ENCODE results near the gene GAP43.

The GAP43 gene

DNA sequence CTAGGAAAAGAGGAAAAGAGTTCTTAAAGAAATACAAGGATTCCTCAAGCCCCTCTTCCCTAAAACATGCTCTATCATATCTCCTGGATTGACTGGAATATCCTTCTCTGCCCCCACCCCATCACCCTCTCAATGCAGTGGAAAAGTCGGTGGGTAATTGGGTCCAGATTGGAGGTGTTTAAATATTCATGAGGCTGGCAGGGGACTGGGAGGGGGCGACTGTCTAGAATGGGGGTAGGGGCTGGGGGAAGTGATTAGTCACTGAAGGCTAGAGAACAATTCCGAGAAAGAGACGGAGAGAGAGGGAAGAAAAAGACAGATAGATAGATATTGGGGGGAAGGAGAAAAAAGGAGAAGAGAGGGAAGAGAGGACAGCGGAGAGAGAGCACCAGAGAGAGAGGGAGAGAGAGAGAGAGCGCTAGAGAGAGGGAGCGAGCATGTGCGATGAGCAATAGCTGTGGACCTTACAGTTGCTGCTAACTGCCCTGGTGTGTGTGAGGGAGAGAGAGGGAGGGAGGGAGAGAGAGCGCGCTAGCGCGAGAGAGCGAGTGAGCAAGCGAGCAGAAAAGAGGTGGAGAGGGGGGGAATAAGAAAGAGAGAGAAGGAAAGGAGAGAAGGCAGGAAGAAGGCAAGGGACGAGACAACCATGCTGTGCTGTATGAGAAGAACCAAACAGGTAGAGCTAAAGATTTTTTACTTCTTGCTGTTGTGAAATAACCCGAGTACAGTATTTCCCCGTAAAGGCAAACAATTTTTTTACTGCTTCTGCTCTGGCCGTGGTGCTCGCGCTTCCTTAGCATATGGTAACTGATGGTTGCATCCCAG is at the start of gene GAP43:
Gene GAP43 (plus strand): TSS at position 467 of the 825 bp plus-strand sequence. CDS start 180 bp downstream, at position 647.
- DNase-seq: peak; percentile 67

DNA sequence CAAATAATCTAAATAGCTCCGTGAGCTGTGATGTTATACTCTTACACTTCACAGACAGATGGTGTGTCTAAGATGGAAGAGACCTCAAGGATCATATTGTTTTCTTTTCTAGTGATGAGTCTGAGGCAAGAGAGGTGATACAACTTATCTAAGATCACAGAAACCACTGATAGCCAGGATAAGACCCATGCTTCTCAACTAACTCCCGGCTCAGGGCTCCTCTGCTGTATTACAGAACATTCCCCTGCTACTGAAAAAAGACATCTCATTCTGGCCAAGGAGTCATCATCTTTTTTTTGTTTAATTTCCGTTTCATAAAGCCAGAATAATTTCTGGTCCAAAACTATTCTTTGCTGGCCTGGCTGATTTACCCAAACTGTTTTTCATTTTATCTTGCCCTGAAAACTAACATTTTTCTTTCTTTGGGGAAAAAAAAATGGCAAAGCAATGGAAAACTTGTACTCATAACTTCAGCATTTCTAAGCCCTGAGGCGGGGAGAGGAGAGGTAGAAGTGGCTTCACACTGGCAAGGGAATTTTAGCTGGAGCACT is 46.9 kb upstream of the GAP43 start:
- DNase-seq: no peak

GRCh38 chr3:115577000-115577399 is 46.3 kb upstream of the GAP43 start:
- DNase-seq: no peak

DNA sequence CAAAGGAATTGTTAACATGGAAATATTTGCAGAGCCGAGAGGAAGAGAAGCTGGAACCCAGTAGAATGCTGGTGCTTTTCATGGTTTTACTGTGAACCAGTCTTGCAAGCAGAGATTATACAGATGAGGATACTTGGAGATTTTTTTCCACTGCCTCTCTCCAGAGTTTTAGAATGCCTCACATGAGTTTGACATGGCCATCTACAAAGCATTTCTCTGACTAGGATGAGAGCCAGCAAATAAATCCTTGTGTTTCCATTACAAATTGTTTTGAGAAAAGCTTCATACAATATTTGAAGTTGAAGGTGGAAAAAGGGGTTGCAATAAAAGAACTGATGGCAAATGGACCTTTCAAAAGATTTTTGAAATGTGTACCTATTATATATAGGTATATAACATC is 45.0 kb upstream of the GAP43 start:
- DNase-seq: no peak

GRCh38 chr3:115580566-115580965 is 42.7 kb upstream of the GAP43 start:
- DNase-seq: no peak

DNA sequence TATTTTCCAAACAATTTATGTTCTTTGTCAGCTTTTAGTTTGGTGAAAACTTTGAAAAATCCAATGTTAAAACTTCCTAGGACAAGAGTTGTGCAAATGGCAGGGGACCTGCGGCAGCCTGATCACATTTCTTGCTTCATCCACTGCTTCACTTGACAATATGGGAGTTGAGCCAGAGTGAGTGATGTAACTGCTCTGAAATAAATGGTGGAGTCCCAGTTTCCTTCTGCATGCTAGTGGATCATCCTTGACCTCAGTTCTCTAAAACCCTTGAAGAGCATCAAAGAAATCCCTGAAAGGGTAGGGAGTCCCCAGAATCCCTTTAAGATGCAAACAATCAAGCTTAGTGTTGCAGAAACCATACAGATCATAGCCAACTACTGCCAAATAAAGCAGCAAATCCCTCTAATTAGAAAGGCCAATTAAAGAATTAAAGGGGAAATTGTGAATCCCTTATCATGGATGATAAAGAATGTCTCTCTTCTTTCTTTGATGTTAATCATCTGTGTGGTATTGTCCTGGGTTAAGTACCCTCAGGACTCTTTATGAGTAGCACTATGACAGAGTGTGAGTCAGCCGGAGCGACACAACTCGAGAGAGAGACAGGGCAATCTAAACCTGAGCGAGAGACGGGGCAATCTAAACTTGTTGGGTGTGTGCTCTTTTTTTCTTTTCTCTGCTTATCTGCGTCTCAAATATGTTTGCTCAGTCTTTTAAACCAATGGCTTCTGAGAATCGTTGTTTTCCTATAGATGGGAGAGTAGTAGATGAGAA is 41.8 kb upstream of the GAP43 start:
- no peak for DNase-seq

DNA sequence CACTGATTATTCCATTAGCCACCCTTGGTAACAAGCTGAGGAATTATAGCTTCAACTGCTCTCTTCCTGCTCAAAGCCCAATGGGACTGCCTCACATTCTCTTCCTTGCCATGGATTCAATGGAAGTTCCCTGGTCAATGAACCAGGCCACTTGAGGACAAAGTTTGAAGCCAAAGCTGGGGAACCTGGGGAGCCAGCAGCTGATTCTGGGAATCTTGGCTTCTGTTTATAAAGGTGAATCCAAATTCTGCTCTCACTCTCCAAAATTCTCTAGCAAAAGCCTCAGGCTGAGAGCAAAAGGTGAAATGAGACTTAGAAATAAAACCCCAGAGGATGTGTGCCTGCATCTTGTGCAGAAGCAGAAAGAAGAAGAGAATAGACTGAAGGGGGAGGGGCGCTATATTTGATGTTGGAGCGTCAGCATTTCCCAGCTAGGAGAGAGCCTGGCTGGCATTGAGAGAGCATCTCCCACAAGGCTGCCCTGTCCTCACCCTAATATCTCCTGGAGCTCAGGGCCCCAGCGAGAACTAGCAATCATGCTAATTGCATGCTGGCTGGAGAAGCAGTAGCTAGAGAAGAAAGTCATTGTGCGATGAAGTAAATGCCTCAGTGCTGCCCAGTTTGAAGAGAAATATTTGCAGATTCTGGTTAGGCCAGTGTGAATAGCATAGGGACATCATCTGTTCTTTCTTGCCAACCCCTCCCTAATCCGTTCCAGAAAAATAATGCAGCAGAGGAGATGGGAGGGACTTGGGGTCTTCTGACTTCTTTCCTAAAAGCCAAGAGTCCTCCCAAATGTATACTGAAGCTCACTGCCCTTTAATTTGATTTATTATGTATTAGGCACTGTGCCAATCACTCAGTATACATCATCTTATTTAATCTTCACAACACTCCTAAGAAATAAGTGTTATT is 34.9 kb upstream of the GAP43 start:
- DNase-seq: peak; percentile 24

- DNase-seq: no peak
Observed at GRCh38 chr3:115590873-115591272, 32.4 kb upstream of the GAP43 start.

DNA sequence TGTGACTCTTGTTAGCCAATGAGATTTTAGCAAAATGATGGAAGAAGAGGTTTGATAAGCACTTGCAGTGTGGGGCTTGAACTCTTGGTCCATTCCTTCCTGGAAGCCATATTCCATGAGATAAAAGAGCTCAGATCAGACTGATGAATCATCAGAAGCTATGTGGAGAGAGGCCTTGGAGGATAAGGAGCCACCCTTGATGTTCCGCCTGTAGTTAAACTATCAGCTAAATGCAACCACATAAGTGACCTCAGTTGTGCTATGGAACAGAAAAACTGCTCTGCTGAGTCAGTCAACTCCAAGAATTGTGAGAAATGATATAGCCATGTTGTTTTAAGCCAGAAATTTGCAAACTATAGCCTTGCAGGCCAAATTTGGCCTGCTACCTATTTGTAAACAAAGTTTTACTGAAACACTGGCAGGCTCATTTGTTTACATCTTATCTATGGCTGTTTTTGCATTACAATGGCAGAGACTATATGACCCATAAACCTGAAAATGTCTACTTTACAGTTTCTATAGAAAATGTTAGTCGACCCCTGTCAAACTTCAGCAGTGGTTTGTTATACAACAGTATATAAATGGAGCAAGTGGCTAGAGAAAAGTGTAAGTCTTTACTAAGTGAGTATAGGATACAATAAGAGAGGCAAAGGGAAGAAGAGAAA is 27.6 kb upstream of the GAP43 start:
- DNase-seq: no peak

DNA sequence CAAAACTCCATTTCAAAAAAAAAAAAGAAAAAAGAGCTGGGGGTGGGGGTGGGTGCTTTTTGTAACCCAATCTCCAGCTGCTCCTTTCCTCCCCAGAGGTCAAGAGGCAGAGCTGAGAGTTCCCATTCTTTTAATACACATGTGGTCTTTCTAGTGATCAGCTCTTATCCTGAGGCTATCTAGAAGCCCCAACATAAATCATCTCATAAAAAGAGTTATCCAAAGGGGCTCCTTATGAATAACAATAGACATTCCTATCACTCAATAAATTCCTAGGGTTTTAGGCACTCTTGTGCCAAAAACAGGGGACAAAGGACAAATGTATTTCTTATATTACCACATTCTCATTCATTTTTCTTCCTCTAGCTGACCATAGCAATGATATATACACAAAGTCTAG is 25.1 kb upstream of the GAP43 start:
- DNase-seq: no peak

GRCh38 chr3:115602194-115602593 is 21.1 kb upstream of the GAP43 start:
- DNase-seq: no peak

DNA sequence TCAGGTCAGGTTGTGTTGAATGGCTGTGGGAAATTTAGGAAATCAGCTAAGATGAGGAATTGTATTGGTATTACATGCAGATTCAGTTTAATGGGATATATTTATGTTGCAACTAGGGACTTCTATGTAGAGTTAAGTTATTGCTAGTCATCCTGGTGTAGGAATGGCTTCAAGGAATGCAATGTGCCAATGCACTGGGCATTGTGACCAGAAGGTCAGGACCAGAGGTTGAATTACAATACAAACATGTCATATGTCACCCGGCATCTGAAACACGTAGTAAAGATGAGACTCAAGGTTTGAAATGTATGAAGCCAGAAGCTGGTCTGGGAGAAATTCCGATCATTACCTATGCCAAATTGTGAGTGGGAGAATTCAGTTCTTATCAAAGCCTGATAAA is 11.7 kb upstream of the GAP43 start:
- no peak for DNase-seq

DNA sequence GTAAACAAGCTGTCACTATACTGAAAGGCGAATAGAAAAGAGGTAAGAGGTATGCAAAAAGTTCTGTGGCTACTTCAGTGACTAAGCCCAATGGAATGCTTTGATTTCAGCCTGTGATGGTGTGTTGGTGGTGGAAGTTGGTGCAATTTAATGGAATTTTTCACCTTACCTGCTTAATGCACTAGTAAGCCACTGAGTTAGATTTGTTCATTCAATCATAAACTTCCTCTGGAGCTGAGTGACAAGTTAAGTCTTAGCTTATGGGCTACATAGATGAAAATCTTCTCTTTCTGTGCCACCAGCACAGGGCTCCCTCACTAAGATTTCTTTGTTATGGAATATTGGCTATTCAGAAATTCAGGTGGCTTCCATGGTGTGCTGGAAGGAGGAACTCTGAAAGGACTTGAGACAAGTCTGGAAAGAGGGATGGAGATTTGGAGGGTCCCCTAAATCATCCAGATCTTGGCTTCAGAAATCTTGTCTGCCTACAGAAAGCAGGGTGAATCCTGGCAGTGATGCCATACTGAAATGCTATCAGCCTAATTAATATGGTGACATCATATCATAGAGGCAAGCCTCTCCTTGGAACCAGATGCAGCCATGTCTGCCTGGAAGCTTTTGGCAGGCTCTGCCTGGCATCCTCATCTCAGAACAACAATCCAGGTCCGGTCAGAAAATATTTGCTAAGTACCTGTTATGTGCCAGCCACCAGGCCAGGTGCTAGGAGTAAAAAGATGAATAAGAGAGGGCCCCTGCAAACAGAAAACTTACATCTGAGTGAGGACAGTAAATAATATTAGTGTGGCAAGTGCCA is 8.1 kb upstream of the GAP43 start:
- no peak for DNase-seq

DNA sequence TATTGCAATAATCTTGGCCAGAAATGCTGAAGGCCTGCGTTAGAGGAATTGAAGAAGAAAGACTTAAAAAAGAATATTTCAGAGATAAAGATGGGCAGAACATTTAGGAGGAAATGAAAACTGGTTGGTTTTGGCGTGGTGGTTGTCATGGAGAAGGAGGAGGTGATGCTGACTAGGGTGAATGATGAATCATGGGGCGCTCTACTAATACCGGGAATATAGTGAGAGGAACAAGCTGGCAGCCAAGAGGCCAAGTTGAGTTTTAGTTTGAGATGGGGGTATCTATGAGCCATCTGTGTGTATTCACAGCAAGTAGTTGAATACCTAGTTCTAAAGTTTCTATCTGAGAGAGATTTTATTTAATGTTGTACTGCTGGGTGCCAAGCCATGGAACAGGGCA is 6.8 kb upstream of the GAP43 start:
- no peak for DNase-seq

GRCh38 chr3:115617591-115617990 is 5.7 kb upstream of the GAP43 start:
- no peak for DNase-seq

DNA sequence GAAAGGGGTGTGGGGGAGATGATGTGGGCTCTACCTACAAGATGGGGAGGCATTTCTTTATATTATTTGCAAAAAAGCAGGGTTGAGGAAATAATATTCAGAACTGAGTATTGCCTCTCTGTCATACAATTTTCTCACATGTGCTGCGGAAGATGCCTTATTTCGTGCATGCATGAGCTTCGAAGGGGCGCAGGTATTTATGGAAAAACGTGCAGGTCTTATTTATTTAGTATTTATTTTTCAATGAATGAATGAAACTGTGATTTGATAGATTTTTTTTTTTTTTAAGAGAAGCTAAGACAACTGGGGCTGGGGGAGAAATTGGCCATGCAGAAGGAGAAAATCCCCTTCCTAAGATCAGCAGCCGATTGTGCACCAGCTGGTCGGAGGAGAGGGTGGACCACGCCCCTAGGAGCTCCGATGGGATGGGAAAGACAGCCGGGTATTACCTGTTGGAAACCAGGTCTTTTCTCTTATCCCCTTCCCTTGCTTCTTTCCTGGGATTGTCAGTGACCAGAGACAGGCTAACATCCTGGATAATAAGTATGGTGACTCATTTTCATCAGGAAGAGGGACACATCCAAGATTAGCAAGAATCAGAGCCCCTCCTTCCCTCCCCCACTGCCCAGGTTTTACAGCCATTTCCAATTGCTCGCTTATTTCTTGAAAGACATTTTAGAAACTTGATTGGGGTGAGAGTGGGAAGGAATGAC is 875 bp downstream of the GAP43 start:
- DNase-seq: no peak

DNA sequence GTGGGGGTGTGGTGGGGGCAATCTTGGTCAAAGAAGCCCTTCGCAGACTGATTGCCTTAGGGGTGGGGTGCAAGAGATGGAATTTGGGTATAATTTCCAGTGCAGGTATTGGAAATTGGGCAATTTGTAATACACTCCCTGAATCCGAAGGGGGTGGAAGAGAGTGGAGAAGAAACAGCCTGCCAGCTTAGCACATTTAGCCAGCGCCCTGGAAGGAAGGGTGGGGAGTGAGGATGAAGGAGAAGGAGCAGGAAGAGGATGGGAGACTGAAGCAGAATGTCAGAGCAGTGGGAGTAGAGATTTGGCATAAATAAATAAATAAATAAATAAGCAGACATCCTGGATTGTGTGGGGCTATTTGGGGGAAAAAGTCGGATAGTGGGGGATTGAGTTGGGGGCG is 1.6 kb downstream of the GAP43 start:
- no peak for DNase-seq

- no peak for DNase-seq
Observed at GRCh38 chr3:115626006-115626409, 2.7 kb downstream of the GAP43 start.

- no peak for DNase-seq
Observed at GRCh38 chr3:115626721-115627120, 3.4 kb downstream of the GAP43 start.

GRCh38 chr3:115627180-115628074 is 4.1 kb downstream of the GAP43 start:
- DNase-seq: no peak
